ENCODE measurements around the gene FXYD4. TPM values are rescaled to one million over a fixed set of nuclear protein-coding genes. Genes with fewer than 3 reads are reported as not detected.
A peak's percentile ranks its signal among the peaks of the same experiment; 100 is the strongest.

Gene FXYD4
- total RNA-seq, 1 experiment from 2014 or later: not detected

GRCh38 chr10:43396928-43397624 lies 25.6 kb downstream of the FXYD4 start (continued):
- TF ChIP-seq PREB (CRISPR knock-in tag; IDR thresholded peaks at IDR 0.05; ENCODE audit: borderline replicate concordance): peak; percentile 83
- no peak for TF ChIP-seq KAT7 (CRISPR knock-in tag; IDR thresholded peaks at IDR 0.05; ENCODE audit: borderline replicate concordance)
- peak; percentile 95 for TF ChIP-seq FOXP1 (CRISPR knock-in tag; IDR thresholded peaks at IDR 0.05; ENCODE audit: borderline replicate concordance)
- peak; percentile 93 for TF ChIP-seq FOXK1 (CRISPR knock-in tag; IDR thresholded peaks at IDR 0.05)
- TF ChIP-seq ZNF512 (CRISPR knock-in tag; IDR thresholded peaks at IDR 0.05; ENCODE audit: borderline replicate concordance): 0 out of 2 replicates have a peak, but pooled peaks have one; percentile 37
- TF ChIP-seq ZNF232 (CRISPR knock-in tag; IDR thresholded peaks at IDR 0.05): peak; percentile 83; the same call in 1 of the 2 replicates
- no peak for TF ChIP-seq HMGA2 (CRISPR knock-in tag; IDR thresholded peaks at IDR 0.05)
- peak; percentile 35; the same call in 1 of the 2 replicates for TF ChIP-seq ARID4B (CRISPR knock-in tag; IDR thresholded peaks at IDR 0.05; ENCODE audit: borderline replicate concordance)
- TF ChIP-seq ETV6 (CRISPR knock-in tag; IDR thresholded peaks at IDR 0.05): peak; percentile 95
- TF ChIP-seq, protein P1, sequence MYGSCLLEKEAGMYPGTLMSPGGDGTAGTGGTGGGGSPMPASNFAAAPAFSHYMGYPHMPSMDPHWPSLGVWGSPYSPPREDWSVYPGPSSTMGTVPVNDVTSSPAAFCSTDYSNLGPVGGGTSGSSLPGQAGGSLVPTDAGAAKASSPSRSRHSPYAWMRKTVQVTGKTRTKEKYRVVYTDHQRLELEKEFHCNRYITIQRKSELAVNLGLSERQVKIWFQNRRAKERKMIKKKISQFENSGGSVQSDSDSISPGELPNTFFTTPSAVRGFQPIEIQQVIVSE (CRISPR knock-in tag; IDR thresholded peaks at IDR 0.05; ENCODE audit: borderline replicate concordance): no peak
- TF ChIP-seq NFE2L1 (CRISPR knock-in tag; IDR thresholded peaks at IDR 0.05): peak; percentile 94
- peak; percentile 93 for TF ChIP-seq E2F4 (CRISPR knock-in tag; IDR thresholded peaks at IDR 0.05; ENCODE audit: borderline replicate concordance, low read depth)
- TF ChIP-seq ERG (CRISPR knock-in tag; IDR thresholded peaks at IDR 0.05): no peak
- TF ChIP-seq, protein P2, sequence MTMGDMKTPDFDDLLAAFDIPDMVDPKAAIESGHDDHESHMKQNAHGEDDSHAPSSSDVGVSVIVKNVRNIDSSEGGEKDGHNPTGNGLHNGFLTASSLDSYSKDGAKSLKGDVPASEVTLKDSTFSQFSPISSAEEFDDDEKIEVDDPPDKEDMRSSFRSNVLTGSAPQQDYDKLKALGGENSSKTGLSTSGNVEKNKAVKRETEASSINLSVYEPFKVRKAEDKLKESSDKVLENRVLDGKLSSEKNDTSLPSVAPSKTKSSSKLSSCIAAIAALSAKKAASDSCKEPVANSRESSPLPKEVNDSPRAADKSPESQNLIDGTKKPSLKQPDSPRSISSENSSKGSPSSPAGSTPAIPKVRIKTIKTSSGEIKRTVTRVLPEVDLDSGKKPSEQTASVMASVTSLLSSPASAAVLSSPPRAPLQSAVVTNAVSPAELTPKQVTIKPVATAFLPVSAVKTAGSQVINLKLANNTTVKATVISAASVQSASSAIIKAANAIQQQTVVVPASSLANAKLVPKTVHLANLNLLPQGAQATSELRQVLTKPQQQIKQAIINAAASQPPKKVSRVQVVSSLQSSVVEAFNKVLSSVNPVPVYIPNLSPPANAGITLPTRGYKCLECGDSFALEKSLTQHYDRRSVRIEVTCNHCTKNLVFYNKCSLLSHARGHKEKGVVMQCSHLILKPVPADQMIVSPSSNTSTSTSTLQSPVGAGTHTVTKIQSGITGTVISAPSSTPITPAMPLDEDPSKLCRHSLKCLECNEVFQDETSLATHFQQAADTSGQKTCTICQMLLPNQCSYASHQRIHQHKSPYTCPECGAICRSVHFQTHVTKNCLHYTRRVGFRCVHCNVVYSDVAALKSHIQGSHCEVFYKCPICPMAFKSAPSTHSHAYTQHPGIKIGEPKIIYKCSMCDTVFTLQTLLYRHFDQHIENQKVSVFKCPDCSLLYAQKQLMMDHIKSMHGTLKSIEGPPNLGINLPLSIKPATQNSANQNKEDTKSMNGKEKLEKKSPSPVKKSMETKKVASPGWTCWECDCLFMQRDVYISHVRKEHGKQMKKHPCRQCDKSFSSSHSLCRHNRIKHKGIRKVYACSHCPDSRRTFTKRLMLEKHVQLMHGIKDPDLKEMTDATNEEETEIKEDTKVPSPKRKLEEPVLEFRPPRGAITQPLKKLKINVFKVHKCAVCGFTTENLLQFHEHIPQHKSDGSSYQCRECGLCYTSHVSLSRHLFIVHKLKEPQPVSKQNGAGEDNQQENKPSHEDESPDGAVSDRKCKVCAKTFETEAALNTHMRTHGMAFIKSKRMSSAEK (CRISPR knock-in tag; IDR thresholded peaks at IDR 0.05; ENCODE audit: borderline replicate concordance): peak; percentile 60; the same call in 1 of the 2 replicates
- TF ChIP-seq FOXJ3 (CRISPR knock-in tag; IDR thresholded peaks at IDR 0.05; ENCODE audit: borderline replicate concordance): no peak
- peak; percentile 77; the same call in 1 of the 2 replicates for TF ChIP-seq ZNF416 (CRISPR knock-in tag; IDR thresholded peaks at IDR 0.05)
- TF ChIP-seq STAT6 (CRISPR knock-in tag; conservative IDR thresholded peaks at IDR 0.05; ENCODE audit: low read depth): no peak
- TF ChIP-seq ZNF671 (CRISPR knock-in tag; IDR thresholded peaks at IDR 0.05): no peak

All from WTC11 (cell line).